T-helper 17 cell (primary cell): ENCODE measurements around the gene UNC5A. TPM values are rescaled to one million over a fixed set of nuclear protein-coding genes. Genes with fewer than 3 reads are reported as not detected.
A peak's percentile ranks its signal among the peaks of the same experiment; 100 is the strongest.

Experiments used
- ATAC-seq: fragments of 150-1000 bp; cut with Tn5 transposase; 2 replicates; pipeline ENCODE4 v1.10.0; 2021; ENCODE audit warnings: mild to moderate bottlenecking, moderate library complexity
- DNase-seq, 3 donors: peaks; one replicate each; pipeline versions ENCODE4 v3.0.0 to v3.0.0-alpha.2; 2020 to 2021
- H3K9me3 ChIP-seq: one replicate; pipeline ENCODE4 v1.7.0; 2013; ENCODE audit warnings: low read length, mild to moderate bottlenecking; ENCODE audit not compliant: control insufficient read depth, poor library complexity, severe bottlenecking
- H3K27ac Mint-ChIP-seq: one replicate; pipeline ENCODE4 v1.8.0; 2022; ENCODE audit warnings: mild to moderate bottlenecking, moderate library complexity, mixed read lengths
- H3K27me3 Mint-ChIP-seq: one replicate; pipeline ENCODE4 v1.8.0; 2022; ENCODE audit warnings: mixed read lengths
- H3K36me3 Mint-ChIP-seq: one replicate; pipeline ENCODE4 v1.8.0; 2022; ENCODE audit warnings: low read depth, mixed read lengths
- H3K4me1 Mint-ChIP-seq: one replicate; pipeline ENCODE4 v1.8.0; 2022; ENCODE audit warnings: mild to moderate bottlenecking, mixed read lengths
- H3K4me3 Mint-ChIP-seq: one replicate; pipeline ENCODE4 v1.8.0; 2022; ENCODE audit warnings: mild to moderate bottlenecking, moderate library complexity, mixed read lengths
- total RNA-seq, 4 donors: library from RNA in 2 of 4; stranded (reverse) in 2 of 4; gene quantifications; one replicate each; pipeline ENCODE4 v1.2.3 and lab custom pipeline; 2022 to 2026

Gene UNC5A
- total RNA-seq, 2 donors from 2014 or later = not detected

GRCh38 chr5:176912115-176912514, 101.8 kb downstream of the UNC5A start:
- ATAC-seq = no peak
- DNase-seq = no peak
- Mint-ChIP-seq H3K4me3 (no peak overlapping the region), H3K36me3 (peaks cover 13% of the 10 kb centered on the region), H3K27me3 (no peaks in the 10 kb centered on the region), H3K4me1 (peaks cover 24% of the 10 kb centered on the region), H3K27ac (no peak overlapping the region)
- H3K9me3 ChIP-seq = no peaks in the 10 kb centered on the region

GRCh38 chr5:176915906-176916305, 105.5 kb downstream of the UNC5A start:
- peak overlapping the region; percentile 74 for H3K27ac Mint-ChIP-seq
- no peak for ATAC-seq
- H3K36me3 Mint-ChIP-seq = peaks cover 17% of the 10 kb centered on the region
- no peaks in the 10 kb centered on the region for H3K27me3 Mint-ChIP-seq
- peaks cover 32% of the 10 kb centered on the region for H3K4me1 Mint-ChIP-seq
- no peak overlapping the region for H3K4me3 Mint-ChIP-seq
- no peak for DNase-seq
- no peaks in the 10 kb centered on the region for H3K9me3 ChIP-seq

GRCh38 chr5:176916337-176916736, 106.0 kb downstream of the UNC5A start:
- H3K9me3 ChIP-seq = no peaks in the 10 kb centered on the region
- ATAC-seq = no peak
- no peak for DNase-seq
- peak overlapping the region; percentile 74 for H3K27ac Mint-ChIP-seq
- peaks cover 36% of the 10 kb centered on the region for H3K4me1 Mint-ChIP-seq
- no peak overlapping the region for H3K4me3 Mint-ChIP-seq
- no peaks in the 10 kb centered on the region for H3K27me3 Mint-ChIP-seq
- peaks cover 18% of the 10 kb centered on the region for H3K36me3 Mint-ChIP-seq

GRCh38 chr5:176918613-176919012, 108.3 kb downstream of the UNC5A start:
- Mint-ChIP-seq H3K4me3 (no peak overlapping the region), H3K27ac (no peak overlapping the region), H3K27me3 (no peaks in the 10 kb centered on the region), H3K36me3 (peaks cover 20% of the 10 kb centered on the region), H3K4me1 (peaks cover 35% of the 10 kb centered on the region)
- DNase-seq = no peak
- no peak for ATAC-seq
- H3K9me3 ChIP-seq = no peaks in the 10 kb centered on the region

- Mint-ChIP-seq H3K27me3 (no peaks in the 10 kb centered on the region), H3K4me3 (no peak overlapping the region), H3K36me3 (peaks cover 12% of the 10 kb centered on the region), H3K27ac (peak overlapping the region; percentile 73), H3K4me1 (peaks cover 23% of the 10 kb centered on the region)
- DNase-seq (no peak), ATAC-seq (no peak)
- no peaks in the 10 kb centered on the region for H3K9me3 ChIP-seq
Observed at GRCh38 chr5:176921714-176922113, 111.4 kb downstream of the UNC5A start.

GRCh38 chr5:176922817-176923216, 112.5 kb downstream of the UNC5A start:
- H3K9me3 ChIP-seq = no peaks in the 10 kb centered on the region
- no peaks in the 10 kb centered on the region for H3K27me3 Mint-ChIP-seq
- H3K27ac Mint-ChIP-seq = no peak overlapping the region
- DNase-seq (no peak), ATAC-seq (no peak)
- H3K4me1 Mint-ChIP-seq = peaks cover 23% of the 10 kb centered on the region
- peaks cover 12% of the 10 kb centered on the region for H3K36me3 Mint-ChIP-seq
- no peak overlapping the region for H3K4me3 Mint-ChIP-seq

- Mint-ChIP-seq H3K4me3 (no peak overlapping the region), H3K27ac (no peak overlapping the region), H3K36me3 (peaks cover 3% of the 10 kb centered on the region), H3K27me3 (no peaks in the 10 kb centered on the region), H3K4me1 (peaks cover 18% of the 10 kb centered on the region)
- ATAC-seq = no peak
- DNase-seq = no peak
- no peaks in the 10 kb centered on the region for H3K9me3 ChIP-seq
Observed at GRCh38 chr5:176927562-176927961, 117.2 kb downstream of the UNC5A start.

- H3K9me3 ChIP-seq = no peaks in the 10 kb centered on the region
- DNase-seq (no peak), ATAC-seq (no peak)
- Mint-ChIP-seq H3K36me3 (peaks cover 3% of the 10 kb centered on the region), H3K27me3 (no peaks in the 10 kb centered on the region), H3K4me1 (peaks cover 16% of the 10 kb centered on the region), H3K27ac (peak overlapping the region; percentile 2), H3K4me3 (no peak overlapping the region)
Observed at GRCh38 chr5:176929654-176930053, 119.3 kb downstream of the UNC5A start.

Other genes with a start within 250 kb of the UNC5A start
- gene GPRIN1, start 200.4 kb upstream of the UNC5A start, total RNA-seq = under 1 TPM; 0.57 to 0.60 TPM
- gene SNCB, start 180.0 kb upstream of the UNC5A start, total RNA-seq = not detected
- not detected for gene EIF4E1B, start 179.9 kb upstream of the UNC5A start, total RNA-seq
- 10 to 100 TPM; 14.2 to 19.3 TPM for gene TSPAN17, start 163.1 kb upstream of the UNC5A start, total RNA-seq
- gene HK3, start 88.8 kb downstream of the UNC5A start, total RNA-seq = 1 to 10 TPM; 1.2 to 4.6 TPM
- gene UIMC1, start 196.2 kb downstream of the UNC5A start, total RNA-seq = 10 to 100 TPM; 57.6 to 65.3 TPM
- gene ZNF346, start 212.1 kb downstream of the UNC5A start, total RNA-seq = 10 to 100 TPM; 14.9 to 18.4 TPM